NOMO-1 treated with DMSO at 0.1 percent for 48 hours (cell line): Measurements from ENCODE around the gene PAAF1.

Source experiments
- DNase-seq: peaks from one replicate; lab custom pipeline; 2025; ENCODE audit not compliant: unreplicated experiment; lab: John Stamatoyannopoulos, UW

PAAF1 gene, protein sequence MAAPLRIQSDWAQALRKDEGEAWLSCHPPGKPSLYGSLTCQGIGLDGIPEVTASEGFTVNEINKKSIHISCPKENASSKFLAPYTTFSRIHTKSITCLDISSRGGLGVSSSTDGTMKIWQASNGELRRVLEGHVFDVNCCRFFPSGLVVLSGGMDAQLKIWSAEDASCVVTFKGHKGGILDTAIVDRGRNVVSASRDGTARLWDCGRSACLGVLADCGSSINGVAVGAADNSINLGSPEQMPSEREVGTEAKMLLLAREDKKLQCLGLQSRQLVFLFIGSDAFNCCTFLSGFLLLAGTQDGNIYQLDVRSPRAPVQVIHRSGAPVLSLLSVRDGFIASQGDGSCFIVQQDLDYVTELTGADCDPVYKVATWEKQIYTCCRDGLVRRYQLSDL

DNA sequence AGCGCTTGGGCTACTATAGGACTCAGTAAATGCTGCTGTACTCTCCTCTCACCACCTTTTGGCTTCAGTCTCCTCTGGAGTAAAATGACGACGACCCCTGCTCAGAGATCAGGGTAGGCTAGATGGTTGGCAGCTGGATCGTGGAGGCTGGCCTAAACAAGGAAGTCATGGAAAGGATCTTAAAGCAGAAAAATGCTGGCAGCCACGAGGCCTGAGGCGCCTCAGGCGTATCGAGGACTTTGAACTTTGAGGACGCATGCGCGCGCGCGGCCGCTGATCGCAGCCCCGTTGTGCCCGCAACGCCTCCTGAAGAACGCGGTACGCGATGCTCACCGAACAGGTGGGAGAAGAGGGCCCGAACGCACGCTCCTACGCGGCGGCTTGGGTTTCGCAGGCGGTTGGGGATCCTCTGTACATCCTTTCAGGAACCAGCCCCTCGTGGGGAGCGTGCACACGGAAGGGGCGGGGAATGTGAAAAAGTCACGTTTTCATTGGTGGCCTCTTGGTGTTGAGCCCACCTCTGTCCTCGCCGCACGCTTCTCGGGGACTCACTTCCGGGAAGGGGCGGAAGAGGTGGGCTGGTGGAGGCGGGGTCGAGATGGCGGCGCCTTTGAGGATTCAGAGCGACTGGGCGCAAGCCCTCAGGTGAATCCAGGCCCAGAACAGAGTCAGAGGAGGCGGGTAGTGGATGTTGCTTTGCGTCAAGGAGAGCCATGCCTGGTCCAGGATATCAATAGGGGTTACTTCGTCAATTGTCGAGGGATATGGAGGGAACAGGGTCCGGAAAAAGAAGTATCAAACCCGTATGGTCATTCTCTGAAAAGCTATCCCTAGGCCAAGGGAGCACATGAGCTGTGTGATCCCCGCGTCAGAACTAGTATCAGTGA, at the start of gene PAAF1, which contains the start of gene COA4:
Gene PAAF1 (plus strand): TSS at position 576 of the 887 bp plus-strand sequence. CDS start 23 bp downstream, at position 599.
Gene COA4 (minus strand): TSS at position 423 of the 887 bp plus-strand sequence. CDS start 3,468 bp downstream, outside the sequence.
- peak; percentile 95 for DNase-seq

DNA sequence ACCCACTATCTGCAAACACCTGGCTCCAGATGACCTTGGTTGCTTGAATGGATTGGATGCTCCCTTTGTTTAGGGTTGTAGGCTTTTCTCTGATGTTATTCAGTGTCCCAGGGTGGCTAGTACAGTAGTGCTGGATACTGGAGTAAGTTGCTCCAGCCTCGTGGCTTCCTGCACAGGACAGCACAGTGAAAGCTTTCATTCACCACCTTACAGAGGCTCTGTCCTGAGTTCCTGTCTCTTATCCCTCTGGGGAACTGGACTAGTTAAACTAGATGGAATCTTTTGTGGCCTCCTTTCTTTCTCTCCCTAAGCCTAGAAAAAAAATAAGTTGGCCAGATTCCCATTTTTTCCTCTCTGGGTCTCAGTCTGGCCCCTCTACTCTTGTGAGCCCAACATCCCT, 46.5 kb upstream of the PAAF1 start:
- no peak for DNase-seq

DNA sequence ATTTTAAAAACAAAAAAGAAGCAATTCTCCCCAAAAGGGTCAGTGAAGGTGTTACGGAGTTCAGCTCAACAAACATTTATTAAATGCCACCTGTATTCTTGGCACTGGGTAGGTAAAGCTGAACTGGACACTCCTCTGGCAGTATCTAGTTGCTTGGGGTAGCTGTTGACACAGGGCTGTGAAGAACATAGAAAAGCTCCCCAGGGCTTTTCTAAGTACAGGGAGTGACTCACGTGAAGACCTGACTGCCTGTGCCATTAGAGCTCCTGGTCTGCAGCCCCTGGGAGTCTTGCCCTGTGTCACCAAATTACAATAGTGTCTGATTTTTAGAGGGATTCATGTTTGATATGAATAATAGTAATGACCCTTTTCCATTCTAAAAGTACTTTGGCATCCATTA, 43.7 kb upstream of the PAAF1 start:
- no peak for DNase-seq

DNA sequence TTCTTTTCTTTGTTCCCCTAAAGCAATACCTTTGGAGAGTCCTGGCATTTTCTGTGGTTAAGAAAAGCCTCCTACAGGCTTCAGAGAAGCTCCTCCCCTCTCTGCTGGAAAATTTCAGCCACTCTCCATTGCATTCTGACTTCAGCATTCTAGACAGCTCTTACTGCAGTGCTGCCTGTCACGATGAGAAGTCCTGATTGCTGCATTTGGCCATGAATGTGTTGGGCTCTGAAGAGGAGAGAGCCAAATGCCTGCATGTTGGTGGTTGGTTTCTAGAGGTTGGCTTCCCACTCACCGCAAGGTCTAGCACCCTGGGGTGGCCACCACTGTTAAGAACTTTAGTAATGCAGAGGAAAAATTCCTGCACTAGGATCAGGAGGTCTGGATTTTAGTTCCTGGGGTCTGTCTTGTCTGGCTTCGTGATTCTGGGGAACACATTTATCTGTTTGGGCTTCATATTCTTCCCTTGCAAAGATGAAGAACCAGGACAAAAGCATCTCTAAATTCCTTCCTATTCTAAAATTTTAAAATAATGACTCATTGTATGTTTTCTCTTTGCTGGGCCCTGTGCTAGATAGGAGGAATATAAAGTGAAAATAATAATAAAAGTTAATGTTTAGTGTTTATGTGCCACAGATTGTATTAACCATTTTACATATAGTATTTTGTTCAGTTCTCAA, 38.2 kb upstream of the PAAF1 start:
- no peak for DNase-seq

DNA sequence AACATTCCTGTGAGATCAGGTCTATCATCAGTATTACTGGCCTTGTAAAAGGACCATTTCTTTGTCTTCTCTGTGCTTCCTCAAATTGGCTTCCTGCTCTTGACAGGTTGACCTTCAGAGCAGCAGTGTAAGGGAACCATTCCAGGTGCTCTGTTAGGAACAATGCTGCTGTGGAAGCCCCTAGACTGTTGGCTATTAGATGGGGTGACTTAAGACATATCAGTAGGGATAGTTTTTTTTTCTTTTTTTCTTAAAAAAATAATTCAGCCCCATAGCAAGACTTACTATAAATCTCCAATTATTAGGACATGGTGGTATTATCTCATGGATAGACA, 37.7 kb upstream of the PAAF1 start:
- DNase-seq = no peak

DNA sequence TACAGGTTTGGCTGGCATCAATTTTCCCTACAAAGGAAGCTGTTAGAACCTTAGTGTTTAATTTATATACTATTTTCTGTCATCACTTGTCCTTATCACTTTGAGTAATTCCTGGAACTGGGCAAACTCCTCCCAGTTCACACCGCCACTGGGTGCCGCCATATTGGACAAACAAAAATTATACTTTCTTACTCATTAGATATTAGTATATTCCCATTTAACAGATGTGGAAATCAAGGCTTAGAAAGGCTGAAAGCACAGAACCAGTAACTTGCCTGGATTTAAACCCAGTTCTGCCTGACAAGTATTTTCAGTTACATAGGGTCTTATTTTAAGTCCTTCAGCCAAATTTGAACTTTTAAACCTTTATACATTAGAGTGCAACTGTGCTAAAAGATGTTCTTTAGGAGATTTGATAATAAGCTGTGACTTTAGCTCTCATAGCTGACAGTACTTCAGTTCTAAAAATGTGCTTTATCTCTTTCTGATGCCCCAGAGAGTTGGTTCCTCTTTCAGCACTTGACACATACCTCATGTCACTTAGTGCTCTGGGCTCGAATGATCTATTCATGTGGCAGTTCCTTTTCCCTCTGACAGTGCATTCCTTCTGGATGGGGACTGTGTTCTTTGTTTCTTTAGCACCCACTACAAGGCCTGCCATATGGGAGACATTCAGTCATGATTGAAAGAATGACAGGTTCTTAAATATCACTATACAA, 25.6 kb upstream of the PAAF1 start:
- DNase-seq = peak; percentile 81

DNA sequence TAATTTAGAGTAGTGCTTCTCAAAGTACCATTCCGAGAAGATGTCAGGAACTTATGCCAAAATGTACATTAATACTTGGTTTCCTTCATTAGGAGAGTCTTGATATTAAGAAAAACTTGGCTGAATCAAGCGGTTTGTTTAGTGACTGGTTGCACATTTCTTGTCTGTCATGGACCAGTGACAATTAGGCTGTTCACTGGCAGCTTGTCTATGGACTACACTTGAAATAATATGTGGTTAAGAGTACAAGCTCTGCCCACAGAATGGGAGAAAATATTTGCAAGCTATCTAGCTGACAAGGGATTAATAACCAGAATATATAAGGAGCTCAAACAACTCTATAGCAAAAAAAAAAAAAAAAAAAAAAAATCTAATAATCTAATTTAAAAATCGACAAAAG, 24.8 kb upstream of the PAAF1 start:
- no peak for DNase-seq

DNA sequence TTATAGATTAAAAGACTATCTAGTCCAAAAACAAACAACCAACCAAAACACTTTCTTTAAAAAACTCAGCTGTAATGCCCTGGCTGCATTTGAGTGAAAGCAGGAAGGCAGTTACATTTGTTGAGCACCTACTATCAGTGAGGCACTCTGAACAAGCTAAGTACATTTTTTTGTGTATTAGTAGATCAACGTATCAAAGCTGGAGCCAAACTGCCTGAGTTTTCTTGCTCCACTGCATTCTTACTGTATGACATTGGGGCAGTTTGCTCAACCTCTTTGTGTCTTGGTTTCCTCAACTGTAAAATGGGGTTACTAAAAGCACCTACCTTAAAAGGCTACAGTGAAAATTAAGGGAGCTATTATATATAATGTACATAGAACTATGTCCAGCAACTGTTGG, 22.1 kb upstream of the PAAF1 start:
- no peak for DNase-seq

DNA sequence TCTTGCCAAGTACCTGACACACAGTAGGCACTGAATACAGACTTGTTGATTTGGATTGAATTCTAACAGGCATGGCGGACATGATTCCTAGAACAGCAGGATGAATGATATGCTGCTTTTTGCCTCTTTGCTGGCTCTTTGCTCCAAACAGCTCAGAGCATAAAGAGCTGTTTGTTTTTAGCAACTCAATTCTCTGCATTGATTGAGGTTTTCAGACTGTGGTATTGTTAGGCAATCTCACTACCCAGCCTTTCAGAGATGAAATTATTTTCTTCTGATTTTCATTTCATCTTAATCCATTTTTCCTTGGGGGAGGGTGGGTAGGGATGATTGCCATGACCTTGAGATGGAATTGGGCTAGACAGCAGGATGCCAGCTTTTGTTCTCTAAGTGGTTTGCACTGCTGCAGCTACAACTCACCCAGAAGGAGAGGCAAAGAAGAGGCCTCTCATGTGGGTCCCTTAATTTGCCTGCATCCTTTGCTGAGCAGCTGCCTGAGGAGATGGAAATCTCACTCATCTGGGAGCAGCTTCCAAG, 20.7 kb upstream of the PAAF1 start:
- no peak for DNase-seq

DNA sequence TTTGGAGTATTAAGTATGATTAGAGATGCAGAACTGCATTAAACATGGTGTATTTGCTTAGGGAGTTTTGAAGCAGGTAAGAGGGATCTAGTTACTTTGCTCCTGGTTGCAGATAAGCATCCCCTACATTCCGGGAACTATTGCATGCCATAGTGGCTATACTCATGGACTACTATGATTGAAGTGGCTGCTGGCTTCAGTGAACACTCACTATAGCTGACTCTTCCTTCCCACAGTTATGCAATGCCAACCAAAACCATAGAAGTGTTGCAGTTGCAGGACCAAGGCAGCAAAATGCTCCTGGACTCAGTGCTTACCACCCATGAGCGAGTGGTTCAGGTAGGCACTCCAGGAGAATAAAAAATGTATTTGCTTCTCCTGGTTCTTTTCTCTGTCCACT, 17.1 kb upstream of the PAAF1 start:
- DNase-seq = no peak

DNA sequence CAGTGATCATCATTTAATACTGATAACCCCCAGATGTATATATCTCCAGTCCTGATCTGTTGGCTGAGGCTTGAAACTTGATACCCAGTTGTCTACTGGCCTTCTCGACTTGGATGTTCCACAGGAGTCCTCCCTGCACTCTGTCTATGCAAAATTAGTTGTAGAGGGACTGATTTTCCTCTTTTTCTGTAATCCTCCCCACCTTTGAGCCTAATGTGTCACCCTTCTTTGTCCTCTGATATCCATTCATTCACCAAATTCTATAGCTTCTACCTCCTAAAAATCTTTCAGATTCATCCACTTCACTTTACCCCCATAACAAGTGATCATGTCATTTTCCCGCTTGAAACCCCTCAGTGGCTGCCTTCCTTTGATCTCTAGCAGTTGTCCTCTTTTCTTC, 16.6 kb upstream of the PAAF1 start:
- no peak for DNase-seq

DNA sequence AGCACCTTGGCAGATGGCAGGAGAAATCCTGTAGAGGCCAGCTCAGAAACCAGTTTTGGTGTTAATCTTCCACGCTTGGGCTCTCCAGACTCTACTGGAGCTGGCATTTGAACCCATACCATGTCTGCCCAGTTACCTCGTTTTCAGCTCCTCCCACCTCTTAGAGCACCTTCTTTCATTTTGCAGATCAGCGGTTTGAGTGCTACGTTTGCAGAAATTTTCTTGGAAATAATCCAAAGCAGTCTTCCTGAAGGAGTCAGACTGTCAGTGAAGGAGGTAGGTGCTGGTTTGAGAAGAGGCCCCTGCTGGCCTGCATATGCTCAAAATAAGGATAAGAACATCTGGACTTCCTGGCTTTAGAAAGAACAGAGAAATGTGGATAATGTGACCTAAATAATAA, 13.8 kb upstream of the PAAF1 start:
- no peak for DNase-seq

DNA sequence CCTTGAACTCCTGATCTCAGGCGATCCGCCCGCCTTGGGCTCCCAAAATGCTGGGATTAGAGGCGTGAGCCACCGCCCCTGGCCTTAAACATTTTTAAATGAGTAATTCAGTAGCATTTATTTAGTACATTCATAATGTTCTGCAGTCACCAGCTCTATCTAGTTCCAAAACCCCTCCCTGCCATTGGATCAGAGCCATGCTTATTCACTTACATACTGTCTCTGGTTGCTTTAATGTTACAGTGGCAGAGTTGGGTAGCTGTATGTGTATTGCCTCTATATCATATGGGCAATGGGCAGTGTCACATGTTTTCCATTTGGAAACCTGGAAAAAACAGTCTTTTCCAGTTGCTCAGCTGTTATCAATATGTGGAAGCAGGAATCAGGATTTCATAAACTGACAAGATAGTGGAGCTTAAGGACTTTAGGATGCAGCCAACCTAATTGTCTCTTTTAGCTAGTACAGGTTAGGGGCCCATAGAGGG, 10.7 kb upstream of the PAAF1 start:
- DNase-seq = no peak

DNA sequence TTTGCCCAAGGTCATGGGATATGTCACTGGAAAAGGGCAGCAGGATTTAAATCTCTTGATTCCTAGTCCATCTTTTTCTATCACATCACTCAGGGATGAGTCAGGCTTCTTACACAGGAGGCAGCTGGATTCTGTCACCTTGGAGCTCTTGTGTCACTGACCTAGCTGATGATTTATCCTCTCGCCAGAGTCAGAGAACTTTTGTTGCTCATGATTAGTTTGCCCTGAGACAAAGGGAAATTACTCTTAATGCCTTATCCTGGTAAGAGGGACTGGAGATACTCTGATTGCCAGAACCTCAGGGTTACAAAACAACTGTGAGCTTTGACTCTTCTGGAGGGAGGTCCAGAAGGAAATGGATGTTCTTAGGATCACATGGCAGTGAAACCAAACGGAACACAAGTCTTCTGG, 10.2 kb upstream of the PAAF1 start:
- no peak for DNase-seq

DNA sequence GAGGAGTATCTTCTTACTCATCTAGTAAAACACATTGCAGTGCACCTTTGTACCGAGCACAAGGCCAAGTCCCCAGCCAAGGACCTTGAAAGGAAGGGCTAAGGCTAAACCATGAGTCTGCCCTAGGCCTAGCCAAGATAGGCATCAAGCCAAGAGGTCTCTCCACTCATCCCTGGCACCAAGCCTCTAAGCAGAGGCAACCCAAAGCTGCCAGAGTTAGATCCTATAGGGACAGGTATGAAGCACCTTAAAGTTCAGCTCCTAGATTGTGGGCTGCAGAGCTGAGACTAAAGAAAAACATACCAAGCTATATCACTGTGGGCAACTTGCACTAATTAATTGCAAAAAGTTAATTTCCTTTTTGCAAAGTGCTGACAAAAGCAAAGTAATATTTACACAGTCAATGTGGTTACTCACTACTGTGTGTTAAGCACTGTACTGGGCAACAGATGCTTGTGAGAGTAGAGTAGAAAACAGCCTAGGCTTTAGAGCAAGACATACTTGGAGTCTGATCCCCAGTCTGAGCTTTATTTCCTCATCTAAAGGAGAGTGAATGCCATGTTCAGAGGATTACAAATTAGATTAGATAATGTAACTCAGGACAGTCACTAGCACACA, 7.4 kb upstream of the PAAF1 start:
- no peak for DNase-seq

DNA sequence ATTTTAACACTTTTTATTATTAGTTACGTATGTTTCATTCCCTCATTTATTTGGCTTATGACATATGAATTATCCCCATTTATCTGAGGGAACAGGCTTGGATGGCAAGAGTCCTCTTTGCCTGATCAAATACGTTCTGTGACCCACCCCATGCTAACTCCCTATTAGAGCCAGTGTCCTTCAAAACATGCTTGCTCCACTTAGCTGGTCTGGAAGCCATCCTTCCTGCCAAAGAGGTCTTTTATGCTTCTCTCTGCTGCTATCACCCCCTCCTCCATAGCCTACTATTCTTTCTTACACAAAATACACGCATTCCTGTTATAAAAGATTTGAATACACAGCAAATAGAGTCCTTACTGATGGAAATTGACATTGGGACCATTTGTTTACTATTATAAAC, 6.5 kb upstream of the PAAF1 start:
- DNase-seq = no peak

DNA sequence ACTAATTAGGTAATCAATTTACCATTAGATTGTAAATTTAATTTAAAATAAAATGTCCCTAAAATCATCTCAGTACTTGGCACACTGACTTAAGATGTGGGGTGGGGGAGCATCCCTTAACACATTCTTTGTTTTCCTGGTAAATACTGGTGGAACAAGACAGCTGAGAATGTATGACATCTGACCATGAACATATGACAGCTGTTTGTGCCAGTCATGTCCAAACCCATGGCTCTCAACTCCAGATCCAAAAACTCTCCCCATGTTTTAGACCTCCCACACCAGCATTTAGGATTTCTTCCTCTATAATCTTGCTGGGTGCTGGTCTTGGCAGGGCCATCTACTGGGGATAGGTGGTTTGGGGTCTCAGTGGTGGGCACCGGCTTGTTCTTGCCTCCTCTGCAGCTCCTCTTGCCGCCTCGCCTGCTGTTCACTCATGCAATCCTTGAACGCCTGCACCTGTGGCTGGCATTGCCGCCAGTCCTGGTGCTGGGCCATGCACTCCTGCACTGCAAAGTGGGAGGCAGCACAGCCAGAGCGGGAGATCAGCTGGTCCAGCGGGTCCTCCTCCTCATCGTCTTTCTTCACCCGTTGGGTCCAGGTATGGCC, 3.9 kb upstream of the PAAF1 start:
- DNase-seq = no peak

DNA sequence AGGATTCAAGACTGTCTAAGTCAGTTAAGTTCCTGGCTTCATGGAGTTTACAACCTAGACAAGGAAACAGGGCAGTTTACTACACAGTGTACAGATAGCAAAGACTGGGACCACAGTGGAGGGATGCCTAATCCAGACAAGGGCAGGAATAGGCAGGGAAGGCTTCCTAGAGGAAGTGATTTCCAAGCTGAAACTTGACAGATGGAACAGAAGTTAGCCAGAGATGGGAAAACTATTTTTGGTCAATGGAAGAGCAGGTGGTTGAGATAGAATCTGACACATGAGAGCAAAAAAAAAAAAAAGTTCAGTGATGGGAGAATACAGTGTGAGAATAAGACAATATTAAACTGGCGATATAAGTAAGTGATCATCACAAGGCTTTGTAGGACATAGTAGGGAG, 1.4 kb upstream of the PAAF1 start:
- DNase-seq = no peak

DNA sequence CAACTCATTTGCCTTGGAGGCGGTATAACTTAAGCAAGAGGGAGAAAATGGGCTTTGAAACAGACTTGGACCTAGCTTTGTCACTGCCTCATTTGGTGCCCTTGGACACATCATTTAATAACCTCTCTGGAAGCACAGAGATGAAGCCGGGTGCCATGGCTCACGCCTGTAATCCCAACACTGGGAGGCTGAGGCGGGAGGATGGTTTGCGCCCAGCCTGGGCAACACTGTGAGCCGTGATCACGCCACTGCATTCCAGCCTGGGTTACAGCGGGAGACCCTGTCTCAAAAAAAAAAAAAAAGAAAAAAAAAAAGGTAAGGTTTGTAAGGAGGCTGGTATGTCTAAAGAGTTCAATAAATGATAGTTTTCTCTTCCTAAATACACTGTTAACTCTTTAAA, 959 bp upstream of the PAAF1 start:
- DNase-seq = no peak

DNA sequence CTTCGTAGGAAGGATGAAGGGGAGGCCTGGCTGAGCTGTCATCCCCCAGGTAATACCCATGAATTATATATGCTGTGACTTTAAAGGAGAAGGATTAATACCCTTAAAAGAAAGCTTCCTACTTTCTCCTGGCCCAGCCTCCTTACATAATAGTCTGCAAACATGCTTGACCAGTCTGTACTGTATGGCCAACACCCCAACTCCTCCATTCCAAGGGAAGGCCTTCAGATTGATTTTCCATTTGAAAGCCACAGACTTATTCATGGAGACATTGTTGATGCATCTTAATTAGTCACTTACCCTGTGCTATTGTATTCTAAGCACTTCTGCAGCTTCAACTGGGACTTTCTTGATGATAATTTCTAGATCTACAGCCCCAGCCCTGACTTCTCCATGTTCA, 2.0 kb downstream of the PAAF1 start:
- DNase-seq = no peak
